ENCODE measurements around the gene SNPH. TPM values are rescaled to one million over a fixed set of nuclear protein-coding genes. Genes with fewer than 3 reads are reported as not detected.

Gene SNPH
- total and polyA plus RNA-seq, 2 donors from 2014 or later, result 3.1 TPM

GRCh38 chr20:1283522-1284510 is 17.7 kb downstream of the SNPH start:
- no peak for TF ChIP-seq CTCF (IDR thresholded peaks at IDR 0.05; ENCODE audit: borderline replicate concordance, extremely low read depth, insufficient read depth)
- intact Hi-C loops (cut with DNase I), result no loop called here
- Histone ChIP-seq H3K4me1 (ENCODE audit: control insufficient read depth in 2 of 3, insufficient read depth in 2 of 3, low read depth in 1 of 3, low read length in 3 of 3) (no peaks in the 10 kb centered on the region), H3K27me3 (ENCODE audit: control insufficient read depth, insufficient read depth, low read length) (no peaks in the 10 kb centered on the region), H3K27ac (ENCODE audit: low read depth in 2 of 2, low read length in 2 of 2) (no peak overlapping the region), H3K4me3 (ENCODE audit: low read length in 3 of 3) (no peak overlapping the region), H3K36me3 (ENCODE audit: control insufficient read depth in 2 of 3, insufficient read depth in 3 of 3, low read length in 3 of 3) (no peaks in the 10 kb centered on the region), H3K9me3 (ENCODE audit: control insufficient read depth in 2 of 3, insufficient read depth in 1 of 3, low read length in 3 of 3) (no peaks in the 10 kb centered on the region), H3K9ac (ENCODE audit: low read length in 3 of 3) (no peak overlapping the region)
- FAIRE-seq (no peak), DNase-seq (peak in 3 of 5 donors; percentile 29 to 35 (median 33))

- Histone ChIP-seq H3K4me1 (ENCODE audit: control insufficient read depth in 2 of 3, insufficient read depth in 2 of 3, low read depth in 1 of 3, low read length in 3 of 3) (no peaks in the 10 kb centered on the region), H3K36me3 (ENCODE audit: control insufficient read depth in 2 of 3, insufficient read depth in 3 of 3, low read length in 3 of 3) (no peaks in the 10 kb centered on the region), H3K27me3 (ENCODE audit: control insufficient read depth, insufficient read depth, low read length) (no peaks in the 10 kb centered on the region), H3K9me3 (ENCODE audit: control insufficient read depth in 2 of 3, insufficient read depth in 1 of 3, low read length in 3 of 3) (no peaks in the 10 kb centered on the region), H3K9ac (ENCODE audit: low read length in 3 of 3) (no peak overlapping the region), H3K27ac (ENCODE audit: low read depth in 2 of 2, low read length in 2 of 2) (no peak overlapping the region), H3K4me3 (ENCODE audit: low read length in 3 of 3) (no peak overlapping the region)
- no peak for DNase-seq
- no peak for FAIRE-seq
- intact Hi-C loops (cut with DNase I), result no loop called here
- TF ChIP-seq CTCF (IDR thresholded peaks at IDR 0.05; ENCODE audit: borderline replicate concordance, extremely low read depth, insufficient read depth), result no peak
Observed at GRCh38 chr20:1286267-1287024, 20.4 kb downstream of the SNPH start.

- H3K27me3 ChIP-seq (ENCODE audit: control insufficient read depth, insufficient read depth, low read length), result no peaks in the 10 kb centered on the region
- H3K36me3 ChIP-seq (ENCODE audit: control insufficient read depth in 2 of 3, insufficient read depth in 3 of 3, low read length in 3 of 3), result no peaks in the 10 kb centered on the region
- H3K4me1 ChIP-seq (ENCODE audit: control insufficient read depth in 2 of 3, insufficient read depth in 2 of 3, low read depth in 1 of 3, low read length in 3 of 3), result no peaks in the 10 kb centered on the region
- no peak overlapping the region for H3K9ac ChIP-seq (ENCODE audit: low read length in 3 of 3)
- no peak overlapping the region for H3K27ac ChIP-seq (ENCODE audit: low read depth in 2 of 2, low read length in 2 of 2)
- DNase-seq, result no peak
- H3K9me3 ChIP-seq (ENCODE audit: control insufficient read depth in 2 of 3, insufficient read depth in 1 of 3, low read length in 3 of 3), result no peaks in the 10 kb centered on the region
- no peak for TF ChIP-seq CTCF (IDR thresholded peaks at IDR 0.05; ENCODE audit: borderline replicate concordance, extremely low read depth, insufficient read depth)
- no peak overlapping the region for H3K4me3 ChIP-seq (ENCODE audit: low read length in 3 of 3)
- intact Hi-C loops (cut with DNase I), result no loop called here
- FAIRE-seq, result no peak
Observed at GRCh38 chr20:1287306-1287705, 21.2 kb downstream of the SNPH start.
